ENCODE measurements around the gene OR52D1.

The OR52D1 gene

GRCh38 chr11:5521540-5521939 is 33.1 kb downstream of the OR52D1 start:
- Histone ChIP-seq H3K4me1 (ENCODE audit: control insufficient read depth, insufficient read depth, low read length) (no peaks in the 10 kb centered on the region), H3K36me3 (ENCODE audit: control insufficient read depth, insufficient read depth, low read length) (no peaks in the 10 kb centered on the region), H3K27me3 (ENCODE audit: control insufficient read depth, insufficient read depth, low read length) (peaks cover 21% of the 10 kb centered on the region), H3K9me3 (ENCODE audit: control insufficient read depth, insufficient read depth, low read length) (no peaks in the 10 kb centered on the region), H3K4me3 (ENCODE audit: low read depth, low read length) (no peak overlapping the region), H3K9ac (ENCODE audit: low read depth, low read length) (no peak overlapping the region)

DNA sequence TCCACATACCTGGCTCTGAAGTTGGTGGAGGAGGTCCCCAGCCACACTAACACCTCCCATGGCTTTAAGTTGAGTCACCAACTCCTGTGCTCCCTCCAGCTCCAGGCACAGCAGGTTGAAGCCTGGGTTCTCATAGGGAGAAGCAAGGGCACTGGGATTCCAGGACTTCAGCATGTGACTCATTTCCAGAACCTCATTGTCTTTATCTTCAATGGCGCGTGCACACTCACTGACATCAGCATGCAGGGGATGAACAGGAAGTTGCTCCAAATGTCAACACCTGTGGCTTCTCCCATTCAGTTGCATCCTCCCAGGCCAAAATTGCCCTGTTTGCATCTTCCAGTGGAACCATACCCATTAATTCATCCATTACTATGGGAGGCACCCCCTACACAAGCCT is 33.8 kb downstream of the OR52D1 start:
- peaks cover 24% of the 10 kb centered on the region for H3K27me3 ChIP-seq (ENCODE audit: control insufficient read depth, insufficient read depth, low read length)
- no peaks in the 10 kb centered on the region for H3K4me1 ChIP-seq (ENCODE audit: control insufficient read depth, insufficient read depth, low read length)
- H3K9me3 ChIP-seq (ENCODE audit: control insufficient read depth, insufficient read depth, low read length), result no peaks in the 10 kb centered on the region

DNA sequence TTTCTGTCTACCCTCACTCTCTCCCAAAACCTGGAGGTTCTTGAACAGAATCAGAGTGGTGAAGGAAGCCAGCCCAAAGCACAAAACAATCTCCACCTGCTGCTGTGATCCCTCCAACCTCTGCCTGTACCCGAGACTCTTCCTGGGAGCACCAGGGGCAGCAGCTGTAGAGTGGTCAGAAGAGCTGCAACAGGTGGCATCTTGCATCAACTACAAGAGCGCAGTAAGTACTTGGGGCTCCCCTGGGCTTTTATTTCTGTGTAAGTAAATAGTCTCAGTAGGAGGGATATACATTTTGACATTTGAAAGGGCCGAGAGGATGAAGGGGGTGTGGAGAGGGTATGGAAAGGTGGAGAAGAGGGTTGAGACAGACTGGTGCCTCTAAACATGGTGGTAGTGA is 36.3 kb downstream of the OR52D1 start:
- Histone ChIP-seq H3K4me3 (ENCODE audit: low read depth, low read length) (no peak overlapping the region), H3K9me3 (ENCODE audit: control insufficient read depth, insufficient read depth, low read length) (no peaks in the 10 kb centered on the region), H3K9ac (ENCODE audit: low read depth, low read length) (no peak overlapping the region), H3K27me3 (ENCODE audit: control insufficient read depth, insufficient read depth, low read length) (peaks cover 24% of the 10 kb centered on the region), H3K36me3 (ENCODE audit: control insufficient read depth, insufficient read depth, low read length) (no peaks in the 10 kb centered on the region), H3K4me1 (ENCODE audit: control insufficient read depth, insufficient read depth, low read length) (no peaks in the 10 kb centered on the region)

More for the DNA sequence above, 33.8 kb downstream of the OR52D1 start:
- no peak overlapping the region for H3K4me3 ChIP-seq (ENCODE audit: low read depth, low read length)
- no peak overlapping the region for H3K9ac ChIP-seq (ENCODE audit: low read depth, low read length)
- H3K36me3 ChIP-seq (ENCODE audit: control insufficient read depth, insufficient read depth, low read length), result no peaks in the 10 kb centered on the region

DNA sequence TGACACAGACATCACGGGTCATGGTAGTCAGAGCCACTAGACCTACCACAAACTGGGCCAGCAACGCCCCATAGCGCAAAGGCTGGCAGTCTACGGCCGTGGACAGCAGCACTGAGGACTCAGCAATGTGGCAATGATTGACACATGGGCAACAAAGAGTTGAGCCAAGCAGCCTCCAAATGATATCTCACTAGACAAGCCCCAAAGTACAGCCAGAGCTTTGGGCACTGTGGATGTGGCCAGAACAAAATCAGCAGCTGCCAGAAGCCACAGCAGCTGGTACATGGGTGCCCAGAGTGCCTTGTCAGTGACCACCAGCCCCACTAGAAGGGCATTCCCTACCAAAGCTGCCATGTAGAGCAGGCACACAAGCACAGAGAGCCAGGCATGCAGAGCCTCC is 39.2 kb downstream of the OR52D1 start:
- no peaks in the 10 kb centered on the region for H3K36me3 ChIP-seq (ENCODE audit: control insufficient read depth, insufficient read depth, low read length)
- H3K9me3 ChIP-seq (ENCODE audit: control insufficient read depth, insufficient read depth, low read length), result no peaks in the 10 kb centered on the region
- no peak overlapping the region for H3K9ac ChIP-seq (ENCODE audit: low read depth, low read length)
- H3K27me3 ChIP-seq (ENCODE audit: control insufficient read depth, insufficient read depth, low read length), result peaks cover 24% of the 10 kb centered on the region
- H3K4me1 ChIP-seq (ENCODE audit: control insufficient read depth, insufficient read depth, low read length), result no peaks in the 10 kb centered on the region
- H3K4me3 ChIP-seq (ENCODE audit: low read depth, low read length), result no peak overlapping the region

- peaks cover 19% of the 10 kb centered on the region for H3K27me3 ChIP-seq (ENCODE audit: control insufficient read depth, insufficient read depth, low read length)
- H3K4me1 ChIP-seq (ENCODE audit: control insufficient read depth, insufficient read depth, low read length), result no peaks in the 10 kb centered on the region
- no peaks in the 10 kb centered on the region for H3K36me3 ChIP-seq (ENCODE audit: control insufficient read depth, insufficient read depth, low read length)
- H3K9ac ChIP-seq (ENCODE audit: low read depth, low read length), result no peak overlapping the region
- H3K9me3 ChIP-seq (ENCODE audit: control insufficient read depth, insufficient read depth, low read length), result no peaks in the 10 kb centered on the region
- no peak overlapping the region for H3K4me3 ChIP-seq (ENCODE audit: low read depth, low read length)
These were observed 40.0 kb downstream of the OR52D1 start for GRCh38 chr11:5528495-5528894.

DNA sequence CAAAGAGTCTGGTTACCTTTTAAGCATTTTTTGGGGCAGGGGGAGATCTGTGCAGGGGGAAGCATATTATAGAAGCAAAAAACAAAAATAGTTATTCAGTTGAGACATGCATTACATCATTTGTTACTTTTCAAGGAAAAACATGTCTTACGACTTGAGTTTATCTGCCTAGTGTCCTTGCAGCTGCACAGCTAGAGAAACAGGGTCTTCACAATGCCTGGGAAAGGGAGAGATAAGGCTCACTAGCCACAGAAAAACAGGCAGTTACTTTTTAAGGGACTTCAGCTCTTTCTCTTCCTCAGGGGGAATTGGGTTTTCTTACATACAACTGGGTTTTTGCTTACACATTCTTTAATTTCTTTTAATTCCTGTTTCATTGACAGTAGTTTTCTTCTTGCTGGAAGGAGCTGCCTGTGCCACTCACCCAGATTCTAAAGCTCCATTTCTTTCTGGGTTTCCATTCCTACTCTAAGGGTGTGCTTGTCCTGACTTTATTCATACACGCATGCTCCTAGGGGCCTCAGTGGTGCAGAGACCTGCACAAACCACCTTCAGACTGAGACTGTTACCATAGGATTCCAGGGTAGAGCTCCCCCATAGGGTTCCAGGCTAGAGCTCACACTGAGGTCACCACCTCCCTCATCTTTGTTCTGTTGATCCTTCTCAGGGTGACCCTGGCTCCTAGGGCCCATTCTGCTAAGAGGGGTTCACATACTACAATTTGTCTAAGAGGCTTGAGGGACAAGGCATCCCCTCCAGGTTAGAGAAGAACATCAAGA is 42.8 kb downstream of the OR52D1 start:
- Histone ChIP-seq H3K4me3 (ENCODE audit: low read depth, low read length) (no peak overlapping the region), H3K4me1 (ENCODE audit: control insufficient read depth, insufficient read depth, low read length) (no peaks in the 10 kb centered on the region), H3K27me3 (ENCODE audit: control insufficient read depth, insufficient read depth, low read length) (peaks cover 3% of the 10 kb centered on the region), H3K36me3 (ENCODE audit: control insufficient read depth, insufficient read depth, low read length) (no peaks in the 10 kb centered on the region), H3K9ac (ENCODE audit: low read depth, low read length) (no peak overlapping the region), H3K9me3 (ENCODE audit: control insufficient read depth, insufficient read depth, low read length) (no peaks in the 10 kb centered on the region)

- Histone ChIP-seq H3K4me3 (ENCODE audit: low read depth, low read length) (no peak overlapping the region), H3K4me1 (ENCODE audit: control insufficient read depth, insufficient read depth, low read length) (no peaks in the 10 kb centered on the region), H3K9me3 (ENCODE audit: control insufficient read depth, insufficient read depth, low read length) (no peaks in the 10 kb centered on the region), H3K9ac (ENCODE audit: low read depth, low read length) (no peak overlapping the region), H3K36me3 (ENCODE audit: control insufficient read depth, insufficient read depth, low read length) (no peaks in the 10 kb centered on the region), H3K27me3 (ENCODE audit: control insufficient read depth, insufficient read depth, low read length) (no peaks in the 10 kb centered on the region)
These were observed 45.6 kb downstream of the OR52D1 start for GRCh38 chr11:5534046-5534445.

DNA sequence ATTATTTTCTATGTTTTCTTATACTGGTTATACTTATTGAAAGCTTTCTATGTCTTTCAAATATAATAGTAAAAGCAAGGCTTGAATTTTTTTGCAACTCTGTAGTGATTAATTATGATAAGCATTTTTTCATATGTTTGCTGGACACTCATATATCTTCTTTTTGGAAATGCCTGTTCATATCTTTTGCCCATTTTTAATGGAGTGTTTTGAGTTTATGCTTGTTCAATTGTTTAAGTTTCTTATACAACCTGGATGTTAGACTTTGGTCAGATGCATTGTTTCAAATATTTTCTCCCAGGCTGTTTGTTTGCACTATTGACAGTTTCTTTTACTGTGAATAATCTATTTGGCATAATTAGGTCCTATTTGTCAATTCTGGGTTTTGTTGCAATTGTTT is 48.0 kb downstream of the OR52D1 start:
- H3K4me1 ChIP-seq (ENCODE audit: control insufficient read depth, insufficient read depth, low read length), result no peaks in the 10 kb centered on the region
- no peaks in the 10 kb centered on the region for H3K36me3 ChIP-seq (ENCODE audit: control insufficient read depth, insufficient read depth, low read length)
- no peak overlapping the region for H3K4me3 ChIP-seq (ENCODE audit: low read depth, low read length)
- H3K9ac ChIP-seq (ENCODE audit: low read depth, low read length), result no peak overlapping the region
- H3K9me3 ChIP-seq (ENCODE audit: control insufficient read depth, insufficient read depth, low read length), result no peaks in the 10 kb centered on the region
- H3K27me3 ChIP-seq (ENCODE audit: control insufficient read depth, insufficient read depth, low read length), result no peaks in the 10 kb centered on the region
